Measurements from ENCODE around the gene TRIM6.

- TF ChIP-seq YY1 (IDR thresholded peaks at IDR 0.05; ENCODE audit: insufficient read depth, insufficient read length) (no peak), ZNF274 (IDR thresholded peaks at IDR 0.05; ENCODE audit: low read depth, low read length) (no peak)
Measured at GRCh38 chr11:5557751-5558150, 38.7 kb upstream of the TRIM6 start.
